OCI-LY1 (cell line): ENCODE measurements around the gene WDR44.

Experiments
- H2AFZ ChIP-seq: fragments of 200-600 bp; sonication (generic), shearing (Covaris generic); 2 replicates; pipeline ENCODE4 v1.6.0; 2014; ENCODE audit warnings: antibody characterized with exemption, mild to moderate bottlenecking, low read length
- H3F3A ChIP-seq: fragments of 200-600 bp; sonication (generic), shearing (Covaris generic); 2 replicates; pipeline ENCODE4 v1.6.0; 2014; ENCODE audit warnings: mild to moderate bottlenecking, antibody characterized with exemption, low read length, moderate library complexity; ENCODE audit not compliant: insufficient read depth
- H3K27ac ChIP-seq: fragments of 200-600 bp; sonication (generic); 2 replicates; pipeline ENCODE4 v1.5.1; 2014; ENCODE audit warnings: low read length, mixed run types, mild to moderate bottlenecking, low read depth; ENCODE audit not compliant: poor library complexity, severe bottlenecking
- H3K27me3 ChIP-seq: fragments of 200-600 bp; sonication (generic); 2 replicates; pipeline ENCODE4 v1.6.0; 2014; ENCODE audit warnings: antibody characterized with exemption, mild to moderate bottlenecking, low read length, moderate library complexity; ENCODE audit not compliant: insufficient read depth
- H3K36me3 ChIP-seq: fragments of 200-600 bp; sonication (generic); 2 replicates; pipeline ENCODE4 v1.6.1; 2014; ENCODE audit warnings: mild to moderate bottlenecking, antibody characterized with exemption, low read length, moderate library complexity, mixed read lengths; ENCODE audit not compliant: insufficient read depth
- H3K4me1 ChIP-seq: fragments of 200-600 bp; sonication (generic); 2 replicates; pipeline ENCODE4 v1.5.1; 2014; ENCODE audit warnings: mild to moderate bottlenecking, low read length, moderate library complexity; ENCODE audit not compliant: insufficient read depth, severe bottlenecking
- H3K4me2 ChIP-seq: fragments of 200-600 bp; sonication (generic), shearing (Covaris generic); 2 replicates; pipeline ENCODE4 v1.6.1; 2014; ENCODE audit warnings: low read length
- H3K4me3 ChIP-seq: fragments of 200-600 bp; sonication (generic); 2 replicates; pipeline ENCODE4 v1.5.1; 2014; ENCODE audit warnings: low read length, low read depth, mild to moderate bottlenecking, mixed read lengths; ENCODE audit not compliant: poor library complexity, severe bottlenecking
- H3K79me2 ChIP-seq: fragments of 200-600 bp; shearing (Covaris generic); 2 replicates; pipeline ENCODE4 v1.6.1; 2016; ENCODE audit warnings: mixed run types, low read length, mixed read lengths; ENCODE audit not compliant: insufficient read depth
- H3K9ac ChIP-seq: fragments of 200-600 bp; sonication (generic), shearing (Covaris generic); 2 replicates; pipeline ENCODE4 v1.6.1; 2014; ENCODE audit warnings: mild to moderate bottlenecking, low read length, mixed read lengths
- H3K9me2 ChIP-seq: fragments of 200-600 bp; sonication (generic), shearing (Covaris generic); 2 replicates; pipeline ENCODE4 v1.6.1; 2014; ENCODE audit warnings: low read depth, mild to moderate bottlenecking, low read length, mixed read lengths
- H3K9me3 ChIP-seq: fragments of 200-600 bp; shearing (Covaris generic); 2 replicates; pipeline ENCODE4 v1.6.1; 2014; ENCODE audit warnings: low read length, mixed read lengths
- H4K20me1 ChIP-seq: fragments of 200-600 bp; sonication (generic), shearing (Covaris generic); 2 replicates; pipeline ENCODE4 v1.6.0; 2016; ENCODE audit warnings: mild to moderate bottlenecking, low read length; ENCODE audit not compliant: insufficient read depth
- EZH2 ChIP-seq: fragments of 200-600 bp; sonication (generic), shearing (Covaris generic); IDR thresholded peaks from 2 replicates; pipeline ENCODE4 v1.8.0; 2017; ENCODE audit warnings: borderline replicate concordance, mixed run types, mild to moderate bottlenecking, antibody characterized with exemption, low read length, moderate library complexity, mixed read lengths
- TF ChIP-seq, protein P1 (sequence below): fragments of 200-600 bp; sonication (generic), shearing (Covaris generic); IDR thresholded peaks from 2 replicates; pipeline ENCODE4 v1.5.1; 2017; ENCODE audit warnings: mild to moderate bottlenecking, antibody characterized with exemption, low read length, moderate library complexity, mixed read lengths

The WDR44 gene

DNA sequence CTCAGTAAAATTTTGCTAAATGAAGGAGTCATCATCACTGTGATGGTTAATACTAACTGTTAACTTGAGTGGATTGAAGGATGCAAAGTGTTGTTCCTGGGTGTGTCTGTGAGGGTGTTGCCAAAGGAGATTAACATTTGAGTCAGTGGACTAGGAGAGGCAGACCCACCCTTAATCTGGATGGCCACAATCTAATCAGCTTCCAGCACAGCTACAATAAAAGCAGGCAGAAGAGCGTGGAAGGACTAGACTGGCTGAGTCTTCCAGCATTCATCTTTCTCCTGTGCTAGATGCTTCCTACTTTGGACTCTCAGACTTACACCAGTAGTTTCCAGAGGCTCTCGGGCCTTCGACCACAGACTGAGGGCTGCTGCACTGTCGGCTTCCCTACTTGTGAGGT, 21.3 kb upstream of the WDR44 start:
- no peaks in the 10 kb centered on the region for H3K79me2 ChIP-seq
- no peaks in the 10 kb centered on the region for H3F3A ChIP-seq
- H3K36me3 ChIP-seq, result no peaks in the 10 kb centered on the region
- H3K4me1 ChIP-seq, result no peaks in the 10 kb centered on the region
- no peaks in the 10 kb centered on the region for H4K20me1 ChIP-seq
- no peak overlapping the region for H3K4me3 ChIP-seq
- TF ChIP-seq EZH2, result no peak
- TF ChIP-seq, protein P1, sequence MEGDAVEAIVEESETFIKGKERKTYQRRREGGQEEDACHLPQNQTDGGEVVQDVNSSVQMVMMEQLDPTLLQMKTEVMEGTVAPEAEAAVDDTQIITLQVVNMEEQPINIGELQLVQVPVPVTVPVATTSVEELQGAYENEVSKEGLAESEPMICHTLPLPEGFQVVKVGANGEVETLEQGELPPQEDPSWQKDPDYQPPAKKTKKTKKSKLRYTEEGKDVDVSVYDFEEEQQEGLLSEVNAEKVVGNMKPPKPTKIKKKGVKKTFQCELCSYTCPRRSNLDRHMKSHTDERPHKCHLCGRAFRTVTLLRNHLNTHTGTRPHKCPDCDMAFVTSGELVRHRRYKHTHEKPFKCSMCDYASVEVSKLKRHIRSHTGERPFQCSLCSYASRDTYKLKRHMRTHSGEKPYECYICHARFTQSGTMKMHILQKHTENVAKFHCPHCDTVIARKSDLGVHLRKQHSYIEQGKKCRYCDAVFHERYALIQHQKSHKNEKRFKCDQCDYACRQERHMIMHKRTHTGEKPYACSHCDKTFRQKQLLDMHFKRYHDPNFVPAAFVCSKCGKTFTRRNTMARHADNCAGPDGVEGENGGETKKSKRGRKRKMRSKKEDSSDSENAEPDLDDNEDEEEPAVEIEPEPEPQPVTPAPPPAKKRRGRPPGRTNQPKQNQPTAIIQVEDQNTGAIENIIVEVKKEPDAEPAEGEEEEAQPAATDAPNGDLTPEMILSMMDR, result no peak
- H3K9ac ChIP-seq, result no peak overlapping the region
- H3K4me2 ChIP-seq, result no peak overlapping the region
- H3K9me2 ChIP-seq, result no peaks in the 10 kb centered on the region
- no peak overlapping the region for H3K27ac ChIP-seq
- H2AFZ ChIP-seq, result no peak overlapping the region
- H3K9me3 ChIP-seq, result no peaks in the 10 kb centered on the region
- no peaks in the 10 kb centered on the region for H3K27me3 ChIP-seq

DNA sequence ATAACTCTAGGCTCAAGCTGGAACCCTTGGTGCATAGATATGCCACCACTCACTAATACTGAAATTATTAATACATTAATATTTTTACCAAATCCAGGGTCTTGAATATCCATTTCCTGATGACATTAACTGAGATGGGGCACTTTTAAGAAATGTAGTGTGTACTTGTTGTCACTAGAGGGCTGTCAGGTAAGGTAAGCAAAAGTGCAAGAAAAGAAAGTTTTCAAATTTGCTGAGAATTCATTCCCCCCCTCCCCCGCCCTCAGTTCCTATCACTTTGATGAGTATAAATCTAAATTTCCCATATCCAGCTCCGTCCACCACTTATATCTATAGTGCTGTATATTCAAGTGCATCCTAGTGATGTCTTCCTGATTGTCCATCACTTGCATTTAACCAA, 20.5 kb upstream of the WDR44 start:
- Histone ChIP-seq H3K79me2 (no peaks in the 10 kb centered on the region), H3F3A (no peaks in the 10 kb centered on the region), H3K4me1 (no peaks in the 10 kb centered on the region), H3K9me3 (no peaks in the 10 kb centered on the region), H3K36me3 (no peaks in the 10 kb centered on the region), H3K4me3 (no peak overlapping the region), H3K9me2 (no peaks in the 10 kb centered on the region), H3K4me2 (no peak overlapping the region), H3K9ac (no peak overlapping the region), H3K27ac (no peak overlapping the region), H2AFZ (no peak overlapping the region), H4K20me1 (no peaks in the 10 kb centered on the region), H3K27me3 (no peaks in the 10 kb centered on the region)
- TF ChIP-seq, protein P1, result peak; percentile 18; the same call in 1 of the 2 replicates
- TF ChIP-seq EZH2, result no peak

DNA sequence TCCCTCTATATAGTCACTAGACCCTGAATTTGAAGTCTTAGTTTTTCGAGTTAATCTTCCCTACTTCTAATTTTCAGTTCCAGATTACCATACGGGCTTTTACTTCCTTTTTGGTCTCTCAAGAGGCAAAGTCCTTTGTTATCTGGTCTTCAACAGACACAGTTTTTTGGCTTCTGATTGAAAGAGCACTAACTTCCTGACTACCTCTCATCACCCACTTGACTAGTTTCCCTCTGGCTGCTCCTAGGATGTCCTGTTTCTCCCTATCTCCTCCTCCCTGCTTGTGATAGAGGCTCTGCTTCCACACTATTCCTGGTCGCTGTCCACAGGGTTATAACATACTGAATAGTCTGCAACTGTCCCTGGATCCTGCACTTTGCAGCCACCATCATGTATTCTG, 16.7 kb upstream of the WDR44 start:
- no peaks in the 10 kb centered on the region for H3K27me3 ChIP-seq
- no peak for TF ChIP-seq EZH2
- TF ChIP-seq, protein P1, result no peak
- no peaks in the 10 kb centered on the region for H4K20me1 ChIP-seq
- no peak overlapping the region for H3K9ac ChIP-seq
- no peaks in the 10 kb centered on the region for H3K9me3 ChIP-seq
- H3K79me2 ChIP-seq, result no peaks in the 10 kb centered on the region
- H3K4me3 ChIP-seq, result no peak overlapping the region
- no peak overlapping the region for H2AFZ ChIP-seq
- H3K27ac ChIP-seq, result no peak overlapping the region
- no peak overlapping the region for H3K4me2 ChIP-seq
- H3K9me2 ChIP-seq, result no peaks in the 10 kb centered on the region
- no peaks in the 10 kb centered on the region for H3K36me3 ChIP-seq
- H3F3A ChIP-seq, result no peaks in the 10 kb centered on the region
- no peaks in the 10 kb centered on the region for H3K4me1 ChIP-seq
